Measurements from ENCODE around the gene ASF1B. TPM values are rescaled to one million over a fixed set of nuclear protein-coding genes. Genes with fewer than 3 reads are reported as not detected.

The ASF1B gene
- total and polyA plus RNA-seq, 2 donors (not counting 1 experiment from before 2014, with no cell fraction given), result 1.9 to 2.5 TPM

GRCh38 chr19:14117668-14118164 lies 18.7 kb downstream of the ASF1B start, which contains the start of gene PRKACA:
TSS of gene PRKACA (minus strand) at chr19:14117762. CDS start at chr19:14117547, 215 bp downstream.
- H3K9ac ChIP-seq (ENCODE audit: low read length), result peak within 1 kb of the TSS; percentile 76
- Mint-ChIP-seq H3K4me1 (peaks cover 39% of the 10 kb centered on the region), H3K27me3 (no peaks in the 10 kb centered on the region), H3K27ac (peak within 1 kb of the TSS; percentile 87), H3K9me3 (ENCODE audit: insufficient read depth) (no peaks in the 10 kb centered on the region), H3K4me3 (peak within 1 kb of the TSS; percentile 94)
- intact Hi-C loops (cut with micrococcal nuclease), result loop anchor here (1.0 kb wide), 5 partner anchors 19 to 237 kb away; partner anchors contain the start of genes ASF1B and DCAF15
- H3K79me2 ChIP-seq (ENCODE audit: control insufficient read depth, insufficient read depth, low read length), result peaks cover 40% of the 10 kb centered on the region
- H3K36me3 ChIP-seq (replicated peaks in 1 of 2; ENCODE audit: control extremely low read depth in 1 of 2, control insufficient read depth in 1 of 2, extremely low read depth in 1 of 2, insufficient read depth in 2 of 2, low read length in 1 of 2), result no peaks in the 10 kb centered on the region
- ATAC-seq (ENCODE audit: low read depth) (peak; percentile 93), DNase-seq (peak; percentile 98)
- CTCF ChIA-PET, result interaction anchor here (0.6 to 2.6 kb wide), 4 partner anchors 19 to 297 kb away, joined by 3 to 12 read pairs (median 4); partner anchors contain the start of gene ASF1B
- H3K4me2 ChIP-seq (replicated peaks; ENCODE audit: low read depth, low read length, poor library complexity, severe bottlenecking), result peak within 1 kb of the TSS; percentile 96
- TF ChIP-seq EZH2 (IDR thresholded peaks at IDR 0.05; ENCODE audit: borderline replicate concordance, insufficient read depth, low read depth, low read length, poor library complexity, severe bottlenecking) (no peak), CTCF (IDR thresholded peaks at IDR 0.05) (no peak)
- H4K20me1 ChIP-seq (ENCODE audit: control insufficient read depth, insufficient read depth, low read length, poor library complexity, severe bottlenecking), result peaks cover 44% of the 10 kb centered on the region
- H3K4me3 ChIP-seq (ENCODE audit: control extremely low read depth in 1 of 5, extremely low read depth in 1 of 5, insufficient read depth in 1 of 5, low read depth in 2 of 5, low read length in 4 of 5), result peak within 1 kb of the TSS; percentile 54 to 74 (median 66)
- POLR2A ChIA-PET, result interaction anchor here (0.6 to 1.7 kb wide), 5 partner anchors 19 to 297 kb away, joined by 3 to 6 read pairs (median 5); partner anchors contain the start of gene ASF1B
- H3K27ac ChIP-seq (ENCODE audit: low read length in 2 of 2), result peak within 1 kb of the TSS; percentile 24 to 77
- no peaks in the 10 kb centered on the region for H3K27me3 ChIP-seq (replicated peaks in 1 of 4; ENCODE audit: control extremely low read depth in 1 of 4, control insufficient read depth in 3 of 4, insufficient read depth in 4 of 4, low read length in 3 of 4)
- peak within 1 kb of the TSS; percentile 65 for H2AFZ ChIP-seq (ENCODE audit: insufficient read depth, low read depth, low read length, poor library complexity, severe bottlenecking)
- no peaks in the 10 kb centered on the region for H3K9me3 ChIP-seq (ENCODE audit: control extremely low read depth in 1 of 3, control insufficient read depth in 2 of 3, insufficient read depth in 1 of 3, low read length in 2 of 3)
- H3K4me1 ChIP-seq (ENCODE audit: control insufficient read depth in 2 of 2, insufficient read depth in 2 of 2, low read length in 2 of 2), result peaks cover 36 to 38% of the 10 kb centered on the region in 2 donors
- WGBS (ENCODE audit: insufficient coverage), result under 1% methylated on average over 67 of the region's 67 CpGs
